ENCODE data around the gene DGKQ. TPM values are rescaled to one million over a fixed set of nuclear protein-coding genes. Genes with fewer than 3 reads are reported as not detected.

The DGKQ gene
- total RNA-seq, 2 experiments from 2014 or later = 14.3 to 16.7 TPM

DNA sequence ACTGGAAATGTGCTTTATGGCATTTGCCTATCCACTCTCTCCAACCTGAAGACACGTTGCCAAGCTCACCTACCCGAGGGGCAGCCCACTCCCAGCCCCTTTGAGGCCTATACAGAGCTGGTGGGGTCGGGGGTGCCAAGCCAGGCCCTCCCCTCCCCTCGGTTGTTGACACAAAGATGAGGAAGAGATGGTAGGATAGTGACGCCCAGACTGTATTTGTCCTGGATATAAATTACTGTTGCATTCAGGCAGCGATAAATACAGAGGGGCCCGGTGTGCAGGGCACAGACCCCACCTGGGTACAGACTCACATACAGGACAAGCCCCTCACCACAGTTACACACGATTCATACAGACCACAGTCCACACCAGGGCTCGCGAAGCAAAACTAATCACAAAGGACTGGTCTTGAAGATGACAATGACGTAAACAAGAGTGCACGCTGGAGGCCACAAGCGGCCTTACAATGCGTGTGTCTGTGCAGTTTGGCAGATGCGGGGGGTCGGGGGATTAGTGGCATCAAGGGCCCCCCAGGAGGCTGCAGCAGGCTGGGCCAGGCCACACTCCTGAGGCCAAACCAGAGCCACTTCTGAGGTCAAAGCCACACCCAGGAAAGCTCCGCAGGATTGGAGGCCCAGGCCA, 14.6 kb downstream of the DGKQ start:
- Mint-ChIP-seq H3K36me3 (ENCODE audit: low read depth) (peaks cover 3% of the 10 kb centered on the region), H3K4me1 (ENCODE audit: low read depth) (no peaks in the 10 kb centered on the region), H3K4me3 (no peak overlapping the region), H3K27me3 (no peaks in the 10 kb centered on the region), H3K27ac (no peak overlapping the region), H3K9me3 (no peaks in the 10 kb centered on the region)
- TF ChIP-seq, protein P1, sequence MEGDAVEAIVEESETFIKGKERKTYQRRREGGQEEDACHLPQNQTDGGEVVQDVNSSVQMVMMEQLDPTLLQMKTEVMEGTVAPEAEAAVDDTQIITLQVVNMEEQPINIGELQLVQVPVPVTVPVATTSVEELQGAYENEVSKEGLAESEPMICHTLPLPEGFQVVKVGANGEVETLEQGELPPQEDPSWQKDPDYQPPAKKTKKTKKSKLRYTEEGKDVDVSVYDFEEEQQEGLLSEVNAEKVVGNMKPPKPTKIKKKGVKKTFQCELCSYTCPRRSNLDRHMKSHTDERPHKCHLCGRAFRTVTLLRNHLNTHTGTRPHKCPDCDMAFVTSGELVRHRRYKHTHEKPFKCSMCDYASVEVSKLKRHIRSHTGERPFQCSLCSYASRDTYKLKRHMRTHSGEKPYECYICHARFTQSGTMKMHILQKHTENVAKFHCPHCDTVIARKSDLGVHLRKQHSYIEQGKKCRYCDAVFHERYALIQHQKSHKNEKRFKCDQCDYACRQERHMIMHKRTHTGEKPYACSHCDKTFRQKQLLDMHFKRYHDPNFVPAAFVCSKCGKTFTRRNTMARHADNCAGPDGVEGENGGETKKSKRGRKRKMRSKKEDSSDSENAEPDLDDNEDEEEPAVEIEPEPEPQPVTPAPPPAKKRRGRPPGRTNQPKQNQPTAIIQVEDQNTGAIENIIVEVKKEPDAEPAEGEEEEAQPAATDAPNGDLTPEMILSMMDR (IDR thresholded peaks at IDR 0.05) = no peak
- ATAC-seq (no peak), DNase-seq (no peak)
- intact Hi-C loops (cut with micrococcal nuclease) = no loop called here
- ChIA-PET POLR2A (no interaction called here), CTCF (interaction anchor here (1.3 kb wide), 1 partner anchor 28 kb away, joined by 3 read pairs; the partner anchor contains the start of gene IDUA)

DNA sequence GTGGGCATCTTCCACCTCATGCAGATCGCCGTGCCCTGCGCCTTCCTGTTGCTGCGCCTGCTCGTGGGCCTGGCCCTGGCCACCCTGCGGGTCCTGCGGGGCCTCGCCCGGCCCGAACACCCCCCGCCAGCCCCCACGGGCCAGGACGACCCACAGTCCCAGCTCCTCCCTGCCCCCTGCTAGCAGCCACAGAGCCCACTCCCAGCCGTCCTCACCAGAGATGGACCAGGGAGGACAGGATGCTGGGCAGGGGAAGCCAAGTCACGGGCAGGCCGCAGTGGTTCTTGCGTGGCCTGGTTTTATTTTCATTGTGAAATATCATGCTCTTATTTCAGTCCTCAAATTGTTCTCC, 15.1 kb downstream of the DGKQ start:
- ChIA-PET CTCF (no interaction called here), POLR2A (no interaction called here)
- ATAC-seq = no peak
- no peak overlapping the region for H3K27ac Mint-ChIP-seq
- intact Hi-C loops (cut with micrococcal nuclease) = no loop called here
- no peaks in the 10 kb centered on the region for H3K4me1 Mint-ChIP-seq (ENCODE audit: low read depth)
- peaks cover 3% of the 10 kb centered on the region for H3K36me3 Mint-ChIP-seq (ENCODE audit: low read depth)
- no peaks in the 10 kb centered on the region for H3K27me3 Mint-ChIP-seq
- TF ChIP-seq, protein P1 (IDR thresholded peaks at IDR 0.05) = no peak
- DNase-seq = no peak
- no peak overlapping the region for H3K4me3 Mint-ChIP-seq
- H3K9me3 Mint-ChIP-seq = no peaks in the 10 kb centered on the region

DNA sequence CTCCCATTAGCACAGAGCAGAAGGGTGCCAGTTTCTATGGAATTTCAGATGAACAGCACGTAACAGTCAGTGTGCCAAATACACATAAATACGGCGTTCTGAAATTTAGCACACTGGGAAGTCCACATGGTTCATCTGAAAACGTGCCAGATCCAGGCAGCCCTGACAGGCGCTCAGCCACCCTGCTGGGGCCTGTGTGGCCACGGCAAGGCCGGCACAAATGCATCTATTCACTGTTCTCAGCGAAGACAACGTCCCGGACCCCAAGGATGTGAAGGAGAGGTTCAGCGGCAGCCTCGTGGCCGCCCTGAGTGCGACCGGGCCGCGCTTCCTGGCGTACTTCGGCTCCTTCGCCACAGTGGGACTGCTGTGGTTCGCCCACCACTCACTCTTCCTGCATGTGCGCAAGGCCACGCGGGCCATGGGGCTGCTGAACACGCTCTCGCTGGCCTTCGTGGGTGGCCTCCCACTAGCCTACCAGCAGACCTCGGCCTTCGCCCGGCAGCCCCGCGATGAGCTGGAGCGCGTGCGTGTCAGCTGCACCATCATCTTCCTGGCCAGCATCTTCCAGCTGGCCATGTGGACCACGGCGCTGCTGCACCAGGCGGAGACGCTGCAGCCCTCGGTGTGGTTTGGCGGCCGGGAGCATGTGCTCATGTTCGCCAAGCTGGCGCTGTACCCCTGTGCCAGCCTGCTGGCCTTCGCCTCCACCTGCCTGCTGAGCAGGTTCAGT, 15.6 kb downstream of the DGKQ start:
- Mint-ChIP-seq H3K4me1 (ENCODE audit: low read depth) (no peaks in the 10 kb centered on the region), H3K9me3 (no peaks in the 10 kb centered on the region), H3K4me3 (no peak overlapping the region), H3K27ac (no peak overlapping the region), H3K36me3 (ENCODE audit: low read depth) (peaks cover 3% of the 10 kb centered on the region), H3K27me3 (no peaks in the 10 kb centered on the region)
- POLR2A ChIA-PET = no interaction called here
- DNase-seq (no peak), ATAC-seq (no peak)
- TF ChIP-seq, protein P1 (IDR thresholded peaks at IDR 0.05) = no peak
- intact Hi-C loops (cut with micrococcal nuclease) = no loop called here
- CTCF ChIA-PET = no interaction called here

DNA sequence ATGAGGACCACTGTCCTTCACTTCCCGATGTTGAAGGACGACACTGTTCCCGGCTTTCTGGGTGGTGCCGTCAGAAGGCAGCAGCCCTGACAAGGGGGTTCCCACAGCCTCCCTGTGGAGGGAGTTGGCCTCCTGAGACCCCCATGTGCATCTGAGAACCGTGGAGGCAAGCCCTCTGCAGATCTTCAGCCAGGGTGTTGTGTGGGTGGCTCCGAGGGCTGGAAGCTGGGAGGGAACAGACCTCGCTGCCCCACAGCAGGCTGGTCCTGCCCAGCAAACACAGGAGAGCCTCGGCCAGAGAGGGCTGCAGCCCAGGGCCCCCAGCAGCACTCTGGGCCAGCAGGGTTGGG, 16.2 kb downstream of the DGKQ start:
- no peak for DNase-seq

More for the DNA sequence above, 16.2 kb downstream of the DGKQ start:
- TF ChIP-seq, protein P1 (IDR thresholded peaks at IDR 0.05) = no peak
- no peak overlapping the region for H3K27ac Mint-ChIP-seq
- CTCF ChIA-PET = no interaction called here
- H3K27me3 Mint-ChIP-seq = no peaks in the 10 kb centered on the region
- H3K4me3 Mint-ChIP-seq = no peak overlapping the region
- no peaks in the 10 kb centered on the region for H3K9me3 Mint-ChIP-seq
- peaks cover 3% of the 10 kb centered on the region for H3K36me3 Mint-ChIP-seq (ENCODE audit: low read depth)
- ATAC-seq = no peak
- intact Hi-C loops (cut with micrococcal nuclease) = no loop called here
- POLR2A ChIA-PET = no interaction called here
- no peaks in the 10 kb centered on the region for H3K4me1 Mint-ChIP-seq (ENCODE audit: low read depth)
